ENCODE data around the gene RFX4. TPM values are rescaled to one million over a fixed set of nuclear protein-coding genes. Genes with fewer than 3 reads are reported as not detected.

The RFX4 gene
- total and polyA plus RNA-seq, 9 of the 15 experiments (the other 6 are each of a cell fraction or from before 2014, with no cell fraction given), result not detected

- TF ChIP-seq PRDM10 (IDR thresholded peaks at IDR 0.05; ENCODE audit: partially characterized antibody) (no peak), BRCA1 (IDR thresholded peaks at IDR 0.05) (no peak), BRCA1 (CRISPR knock-in tag; IDR thresholded peaks at IDR 0.05) (no peak), POLR2AphosphoS5 (IDR thresholded peaks at IDR 0.05; ENCODE audit: control insufficient read depth, insufficient read depth, low read depth, low read length) (peak; percentile 64; the same call in 1 of the 2 replicates), CEBPG (CRISPR knock-in tag; IDR thresholded peaks at IDR 0.05) (no peak), CEBPG (tag; conservative IDR thresholded peaks at IDR 0.05 in 1 of 2, IDR thresholded peaks at IDR 0.05 in 1 of 2) (no peak), GTF2E2 (tag; IDR thresholded peaks at IDR 0.05) (no peak), RAD51 (IDR thresholded peaks at IDR 0.05; ENCODE audit: borderline replicate concordance, low read depth) (no peak), SUPT5H (IDR thresholded peaks at IDR 0.05) (peak; percentile 75), ZNF23 (CRISPR knock-in tag; IDR thresholded peaks at IDR 0.05) (no peak), ASH1L (IDR thresholded peaks at IDR 0.05; ENCODE audit: borderline replicate concordance, low read depth, partially characterized antibody) (no peak), ZNF408 (CRISPR knock-in tag; IDR thresholded peaks at IDR 0.05; ENCODE audit: low read depth) (no peak), MXD1 (CRISPR knock-in tag; IDR thresholded peaks at IDR 0.05; ENCODE audit: borderline replicate concordance, poor library complexity, severe bottlenecking) (no peak), KDM4B (IDR thresholded peaks at IDR 0.05; ENCODE audit: borderline replicate concordance in 2 of 2, low read depth in 1 of 2) (peak in 1 of 2 experiments; percentile 58; a peak in 1 of 4 replicates), ARID4B (CRISPR knock-in tag; IDR thresholded peaks at IDR 0.05) (peak; percentile 82), ZBTB9 (CRISPR knock-in tag; IDR thresholded peaks at IDR 0.05) (no peak), RBM14 (IDR thresholded peaks at IDR 0.05; ENCODE audit: borderline replicate concordance, insufficient read depth, low read depth, low read length) (no peak)
Observed at GRCh38 chr12:106774005-106774807, 191.4 kb downstream of the RFX4 start, which contains the start of gene RIC8B (continued).
